ENCODE measurements around the gene WDR11.
"Not testable (repeated sequence)": the region's sequence is repeated elsewhere in the genome, so short reads cannot be mapped to it uniquely, and the experiment has no call there.

WDR11 gene

GRCh38 chr10:120861178-120861855 lies 10.2 kb downstream of the WDR11 start:
- no peak for DNase-seq (ENCODE audit: low read depth)

- DNase-seq (ENCODE audit: low read depth): no peak
These were observed 22.6 kb downstream of the WDR11 start for GRCh38 chr10:120873741-120874140.

DNA sequence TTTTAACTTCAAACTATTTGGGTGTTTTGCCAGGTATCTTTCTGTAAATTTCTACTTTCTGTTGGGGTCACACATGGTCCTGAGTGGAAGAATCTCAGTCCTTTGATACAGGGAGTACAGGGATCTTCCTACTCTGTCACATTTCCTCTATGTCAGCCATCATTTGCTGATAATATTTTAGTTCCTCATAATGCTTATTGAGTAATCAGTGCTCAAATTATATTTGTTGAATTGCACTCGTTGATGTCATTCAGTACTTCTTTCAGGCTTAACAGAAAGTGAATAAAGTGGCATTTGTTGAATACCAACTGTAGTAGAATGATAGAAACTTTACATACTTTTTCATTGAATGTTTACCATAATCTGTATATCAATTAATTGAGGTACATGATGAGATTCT lies 31.9 kb downstream of the WDR11 start:
- no peak for DNase-seq (ENCODE audit: low read depth)

DNA sequence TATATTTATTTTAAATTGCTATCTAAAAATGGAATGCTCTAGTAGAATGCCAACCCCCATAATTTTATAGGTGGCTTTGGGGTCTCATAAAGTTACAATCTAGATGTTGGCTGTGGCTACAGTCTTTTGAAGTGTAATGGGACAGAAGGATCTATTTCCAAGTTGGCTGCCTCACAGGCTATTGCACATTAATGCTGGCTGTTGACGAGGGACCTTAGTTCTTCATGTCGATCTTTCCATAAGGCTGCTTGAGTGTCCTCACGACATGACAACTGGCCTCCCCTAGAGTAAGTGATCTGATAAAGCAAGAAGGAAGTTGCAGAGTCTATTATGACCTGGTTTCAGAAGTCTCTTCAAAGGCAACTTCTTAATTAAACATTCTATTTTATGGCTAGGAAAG lies 36.3 kb downstream of the WDR11 start:
- DNase-seq (ENCODE audit: low read depth): no peak

DNA sequence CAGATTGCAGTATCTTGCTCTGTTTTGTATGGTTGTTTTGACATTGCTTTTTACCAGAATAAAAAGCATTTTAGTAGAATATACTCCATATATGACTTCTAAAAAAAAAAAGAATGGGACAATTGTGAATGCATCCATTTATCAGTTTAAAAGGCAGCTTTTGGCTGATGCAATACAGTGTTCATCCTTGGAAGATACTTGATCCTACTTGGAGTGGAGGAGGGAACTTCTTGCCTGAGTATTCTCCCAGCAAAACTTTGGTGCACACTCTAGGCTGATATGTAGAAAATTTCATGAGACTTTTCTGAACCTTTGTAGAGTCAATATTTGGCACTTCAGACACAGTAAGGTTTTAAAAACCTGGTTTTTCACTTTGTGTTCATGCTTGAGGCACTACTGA lies 40.2 kb downstream of the WDR11 start:
- DNase-seq (ENCODE audit: low read depth): no peak

DNA sequence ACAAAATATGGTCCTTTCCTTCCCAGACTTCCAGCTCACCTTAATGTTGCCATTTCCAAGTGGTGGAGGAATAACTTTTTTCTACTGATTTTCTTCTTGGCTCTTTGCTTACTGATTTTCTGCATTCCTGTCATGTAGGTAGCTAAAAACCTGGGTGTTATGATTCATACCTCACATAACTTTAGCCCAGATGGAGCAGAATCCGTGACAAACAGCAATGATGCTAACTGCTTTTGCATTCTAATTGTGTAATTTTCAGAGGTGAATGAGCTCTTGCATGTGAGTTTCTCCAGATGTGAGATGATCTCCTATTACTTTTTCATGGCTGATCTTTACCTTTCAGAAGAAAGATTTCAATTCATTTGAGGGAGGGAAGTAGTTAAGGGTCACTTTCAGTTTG lies 43.4 kb downstream of the WDR11 start:
- DNase-seq (ENCODE audit: low read depth): no peak

GRCh38 chr10:120897343-120897742 lies 46.2 kb downstream of the WDR11 start:
- DNase-seq (ENCODE audit: low read depth): no peak

DNA sequence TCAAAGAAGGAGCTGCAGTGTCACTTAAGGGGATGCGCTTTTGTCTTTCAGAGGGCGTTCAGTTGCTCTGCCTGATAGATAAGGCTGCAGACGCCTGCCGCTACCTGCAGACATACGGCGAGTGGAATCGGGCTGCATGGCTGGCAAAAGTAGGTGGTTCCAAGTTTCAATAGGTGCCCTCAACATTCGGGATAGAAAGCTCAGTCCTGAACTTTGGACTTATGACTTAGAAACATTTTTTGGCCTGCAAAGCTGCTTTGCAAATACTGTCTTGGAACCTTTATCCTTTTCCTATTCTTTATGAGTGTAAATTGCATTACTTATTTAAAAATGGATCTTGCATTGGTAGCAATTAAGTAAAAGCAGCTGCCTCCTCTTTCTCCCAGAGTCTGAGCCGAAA lies 54.1 kb downstream of the WDR11 start:
- DNase-seq (ENCODE audit: low read depth): no peak

DNA sequence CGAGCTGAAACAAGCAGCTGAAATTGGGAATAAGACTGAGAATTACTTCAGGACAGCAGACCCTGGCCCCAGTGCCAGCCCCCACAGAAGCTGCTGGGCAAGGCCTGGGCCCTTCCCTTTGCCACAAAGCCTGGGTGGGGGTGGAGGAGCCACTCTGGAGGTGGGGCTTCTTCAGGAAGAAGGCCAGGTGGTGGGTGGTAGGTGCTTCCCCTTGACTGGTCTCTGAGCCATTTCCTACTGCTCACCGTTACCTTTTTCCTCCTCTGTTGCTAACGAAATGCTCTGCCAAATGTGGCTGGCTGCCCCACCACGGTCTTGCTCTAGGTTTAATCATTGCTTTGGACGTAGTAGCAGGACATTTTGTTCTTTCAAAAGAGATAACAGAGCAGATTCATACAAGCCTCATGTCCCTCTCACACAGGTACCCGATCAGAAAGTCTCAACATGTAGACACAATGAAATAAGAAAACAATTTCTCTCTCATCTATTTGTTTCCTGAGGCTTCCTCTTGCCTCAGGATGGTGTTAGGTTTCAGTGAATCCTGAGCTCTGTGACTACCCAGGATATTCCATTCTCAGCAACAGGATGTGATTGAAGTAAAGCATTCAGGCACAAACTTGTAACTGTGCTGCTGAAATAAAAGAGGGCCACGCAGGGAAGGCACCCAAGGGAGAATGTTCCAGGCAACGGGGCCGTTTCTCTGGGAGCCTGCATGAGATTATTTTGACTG lies 66.5 kb downstream of the WDR11 start:
- DNase-seq (ENCODE audit: low read depth): no peak

DNA sequence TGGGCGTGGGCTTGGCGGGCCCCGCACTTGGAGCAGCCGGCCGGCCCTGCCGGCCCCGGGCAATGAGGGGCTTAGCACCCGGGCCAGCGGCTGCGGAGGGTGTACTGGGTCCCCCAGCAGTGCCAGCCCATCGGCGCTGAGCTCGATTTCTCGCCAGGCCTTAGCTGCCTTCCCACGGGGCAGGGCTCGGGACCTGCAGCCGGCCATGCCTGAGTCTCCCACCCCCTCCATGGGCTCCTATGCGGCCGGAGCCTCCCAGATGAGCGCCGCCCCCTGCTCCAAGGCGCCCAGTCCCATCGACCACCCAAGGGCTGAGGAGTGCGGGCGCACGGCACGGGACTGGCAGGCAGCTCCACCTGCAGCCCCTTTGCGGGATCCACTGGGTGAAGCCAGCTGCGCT lies 72.7 kb downstream of the WDR11 start:
- not testable (repeated sequence) for DNase-seq (ENCODE audit: low read depth)

DNA sequence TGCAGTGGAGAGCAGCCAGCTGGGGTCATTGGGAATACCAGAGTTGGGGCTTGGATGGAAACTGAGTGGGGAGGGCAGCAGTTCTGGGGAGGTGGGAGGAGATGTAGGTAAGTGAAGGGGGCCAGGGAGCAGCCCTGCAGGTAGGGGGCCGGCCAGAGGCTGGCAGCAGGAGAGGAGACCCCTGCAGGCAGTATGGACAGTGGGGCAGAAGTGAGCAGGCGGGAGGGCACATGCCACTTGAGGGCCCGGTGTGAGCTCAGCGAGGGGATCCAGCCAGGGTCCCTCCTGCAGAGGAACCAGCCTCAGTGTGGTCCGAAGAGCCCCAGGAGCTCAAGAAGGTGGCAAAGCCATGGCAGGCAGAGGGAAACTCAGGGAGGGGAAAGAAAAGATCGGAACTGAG lies 75.4 kb downstream of the WDR11 start:
- no peak for DNase-seq (ENCODE audit: low read depth)

GRCh38 chr10:120927352-120927751 lies 76.2 kb downstream of the WDR11 start:
- no peak for DNase-seq (ENCODE audit: low read depth)

GRCh38 chr10:120929166-120929565 lies 78.0 kb downstream of the WDR11 start:
- no peak for DNase-seq (ENCODE audit: low read depth)

GRCh38 chr10:120931423-120931822 lies 80.3 kb downstream of the WDR11 start:
- DNase-seq (ENCODE audit: low read depth): no peak

DNA sequence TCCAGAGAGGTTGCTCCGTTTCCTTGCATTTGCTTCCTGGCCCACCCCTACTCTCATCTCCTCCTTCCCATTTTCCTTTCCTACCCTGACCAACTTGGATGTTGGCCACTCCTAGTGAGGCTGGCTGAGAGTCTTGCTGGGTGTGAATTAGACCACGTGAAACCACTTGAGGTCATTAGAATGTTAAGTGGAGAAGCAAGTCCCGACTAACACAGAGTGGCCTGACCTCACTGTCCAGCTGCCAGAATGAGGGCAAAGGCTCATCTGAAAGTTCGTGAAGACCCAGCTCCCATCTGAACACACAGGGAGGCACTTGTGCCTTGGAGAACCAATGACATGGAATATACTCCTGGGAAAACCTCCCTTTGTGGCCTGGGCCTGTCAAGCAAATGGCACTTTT lies 80.8 kb downstream of the WDR11 start:
- no peak for DNase-seq (ENCODE audit: low read depth)

GRCh38 chr10:120938822-120939221 lies 87.7 kb downstream of the WDR11 start:
- DNase-seq (ENCODE audit: low read depth): no peak

DNA sequence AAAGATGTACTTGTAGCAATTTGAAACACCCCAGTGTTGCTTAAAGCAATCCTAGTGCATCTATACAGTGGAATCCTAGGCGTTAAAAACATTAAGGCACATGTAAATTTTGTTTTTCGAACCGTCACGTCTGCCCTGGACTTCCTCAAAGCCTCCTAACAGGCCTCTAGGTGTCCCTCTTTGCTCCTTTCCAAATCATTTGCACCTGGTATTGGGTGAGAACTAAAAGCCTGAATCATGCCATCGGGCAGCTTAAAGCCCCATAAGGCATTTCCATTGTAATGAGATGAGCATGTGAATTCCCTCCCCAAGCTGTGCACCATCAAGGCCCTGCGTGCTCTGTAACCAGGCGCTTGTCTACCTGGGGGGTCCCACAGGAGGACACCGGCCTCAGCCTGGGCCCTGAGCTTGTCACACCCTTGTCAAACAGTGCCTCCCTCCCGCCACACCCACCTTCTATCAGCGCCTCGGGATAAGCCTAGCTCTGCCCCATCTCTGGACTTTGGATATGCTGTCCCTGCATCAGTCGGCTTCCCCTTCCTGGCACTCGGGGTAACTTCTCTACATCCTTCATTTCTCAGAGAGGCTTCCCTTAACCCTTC lies 89.2 kb downstream of the WDR11 start:
- no peak for DNase-seq (ENCODE audit: low read depth)

GRCh38 chr10:120941501-120941900 lies 90.3 kb downstream of the WDR11 start:
- no peak for DNase-seq (ENCODE audit: low read depth)

DNA sequence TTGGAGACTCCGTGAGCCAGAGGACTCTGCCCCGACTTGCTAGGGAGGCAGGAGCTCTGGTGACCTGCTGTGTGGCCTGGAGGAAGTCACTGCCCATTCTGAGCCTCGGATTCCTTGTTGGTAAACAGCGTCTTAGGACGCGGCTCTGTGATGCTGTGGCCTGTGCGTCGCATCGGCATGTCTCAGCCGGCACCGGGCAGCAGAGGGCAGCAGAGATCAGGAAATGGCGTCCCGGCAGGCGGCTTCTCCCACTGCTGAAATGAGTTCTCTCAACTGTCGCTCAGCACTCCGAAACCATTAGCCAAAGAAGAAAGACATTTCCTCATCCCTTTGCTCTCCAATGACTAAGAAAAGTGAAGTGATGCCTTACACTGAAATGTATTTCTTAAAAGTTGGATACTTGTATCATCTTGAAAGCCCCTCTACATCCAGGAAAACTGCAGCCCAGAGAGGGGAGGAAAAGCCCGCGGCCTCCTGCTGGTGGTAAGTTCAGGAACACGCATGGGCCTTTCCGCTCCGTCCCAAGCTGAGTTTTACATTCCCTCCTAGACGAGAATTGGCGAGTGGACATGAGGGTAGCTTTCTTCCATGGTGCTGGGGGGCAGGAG lies 91.7 kb downstream of the WDR11 start:
- DNase-seq (ENCODE audit: low read depth): peak; percentile 18

GRCh38 chr10:120943542-120943941 lies 92.4 kb downstream of the WDR11 start:
- no peak for DNase-seq (ENCODE audit: low read depth)

DNA sequence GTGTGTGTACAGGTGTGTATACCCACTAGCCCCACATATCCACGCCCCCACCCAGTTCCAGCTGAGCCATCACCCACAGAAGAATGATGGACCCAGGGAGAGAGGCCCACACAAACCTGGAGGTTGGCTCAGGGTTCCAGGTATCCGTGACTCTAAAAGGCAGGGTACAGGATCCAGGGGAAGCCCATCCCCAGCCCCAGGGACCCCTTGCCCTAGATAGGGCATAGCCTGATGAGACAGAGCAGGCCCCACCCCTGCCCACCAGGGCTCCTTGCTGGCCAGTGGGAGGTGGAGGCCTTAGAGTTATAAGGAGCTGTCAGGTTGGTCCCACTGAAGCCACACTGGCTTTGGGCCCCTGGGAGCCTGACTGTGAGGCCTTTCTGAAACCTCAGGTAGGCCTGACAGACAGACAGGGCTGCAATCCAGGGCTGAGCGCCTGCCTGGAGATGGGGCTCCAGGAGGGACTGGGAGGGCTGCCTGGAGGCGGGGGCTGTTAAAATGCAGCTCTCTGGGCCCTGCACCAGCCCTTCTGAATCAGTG lies 93.5 kb downstream of the WDR11 start:
- DNase-seq (ENCODE audit: low read depth): no peak

DNA sequence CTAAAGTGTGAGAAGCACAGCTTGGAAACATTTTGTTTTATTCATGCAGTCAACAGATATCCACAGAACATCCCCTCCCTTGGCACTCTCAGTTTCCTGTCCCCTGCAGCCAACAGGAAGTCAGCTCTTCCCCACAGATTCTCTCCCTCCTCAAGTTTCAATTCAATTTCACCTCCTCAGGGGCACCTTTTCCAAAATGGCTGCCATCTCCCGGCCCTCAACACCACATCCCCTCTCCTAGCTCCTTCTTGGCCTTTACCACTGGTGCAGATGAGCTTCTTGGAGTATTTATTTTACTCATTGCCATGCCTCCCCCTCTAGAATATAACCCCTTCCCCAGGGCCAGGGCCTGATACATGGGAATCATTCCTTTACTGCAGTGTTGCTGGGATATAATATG lies 94.0 kb downstream of the WDR11 start:
- DNase-seq (ENCODE audit: low read depth): no peak

DNA sequence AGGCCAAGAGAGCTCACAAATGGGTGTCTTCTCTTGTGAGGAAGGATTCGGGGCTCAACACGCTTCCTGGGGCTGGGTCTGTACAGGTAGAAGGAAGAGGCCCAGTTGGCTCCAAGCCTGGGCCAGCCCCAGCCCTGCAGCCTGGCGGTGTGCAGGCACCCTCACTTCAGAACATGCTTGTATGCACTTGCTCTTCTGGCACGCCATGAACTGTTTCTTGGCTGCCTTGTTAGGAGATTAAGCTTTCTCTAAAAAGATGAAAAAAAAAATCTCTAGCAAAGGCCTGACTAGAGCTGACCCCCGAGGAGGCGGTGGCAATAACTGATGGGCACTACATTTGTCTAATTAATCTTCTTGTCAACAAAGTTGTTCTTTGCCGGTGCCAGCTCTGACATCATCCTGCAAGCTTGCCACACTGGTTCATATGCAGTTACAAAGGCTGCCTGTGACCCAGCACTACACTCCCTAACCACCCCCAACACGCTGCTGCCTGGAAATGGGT lies 94.7 kb downstream of the WDR11 start:
- DNase-seq (ENCODE audit: low read depth): no peak
